ENCODE measurements around the gene NHSL1. TPM values are rescaled to one million over a fixed set of nuclear protein-coding genes. Genes with fewer than 3 reads are reported as not detected.

Gene NHSL1
- total and polyA plus RNA-seq, 2 donors (not counting 3 experiments of a cell fraction or from before 2014, with no cell fraction given), result 24.8 to 55.0 TPM

GRCh38 chr6:138439546-138439945 is 59.7 kb downstream of the NHSL1 start:
- CTCF ChIA-PET, result interaction anchor here (1.4 kb wide), 1 partner anchor 10 kb away, joined by 4 read pairs; no protein-coding TSS in a partner anchor
- DNase-seq (ENCODE audit: low read depth, low spot score) (no peak), FAIRE-seq (no peak)
- Histone ChIP-seq H3K4me3 (replicated peaks in 1 of 3; ENCODE audit: insufficient read depth in 1 of 3, low read depth in 1 of 3, low read length in 3 of 3) (no peak overlapping the region), H3K9me3 (replicated peaks; ENCODE audit: control insufficient read depth, insufficient read depth, low read length) (no peaks in the 10 kb centered on the region), H3K27me3 (ENCODE audit: control insufficient read depth in 2 of 2, insufficient read depth in 2 of 2, low read length in 2 of 2) (no peaks in the 10 kb centered on the region), H4K20me1 (replicated peaks; ENCODE audit: control insufficient read depth, extremely low read depth, insufficient read depth, low read length) (no peaks in the 10 kb centered on the region), H2AFZ (ENCODE audit: low read depth, low read length) (no peak overlapping the region), H3K4me1 (ENCODE audit: control insufficient read depth, extremely low read depth, insufficient read depth, low read length) (no peaks in the 10 kb centered on the region), H3K4me2 (ENCODE audit: insufficient read depth, low read length) (no peak overlapping the region), H3K27ac (ENCODE audit: insufficient read depth, low read depth, low read length) (no peak overlapping the region), H3K79me2 (ENCODE audit: control insufficient read depth, insufficient read depth, low read length) (peaks cover 4% of the 10 kb centered on the region), H3K9ac (replicated peaks; ENCODE audit: extremely low read depth, insufficient read depth, low read length) (no peak overlapping the region), H3K9me1 (replicated peaks; ENCODE audit: control insufficient read depth, extremely low read depth, insufficient read depth, low read length) (no peaks in the 10 kb centered on the region), H3K36me3 (ENCODE audit: control insufficient read depth in 2 of 2, extremely low read depth in 1 of 2, insufficient read depth in 2 of 2, low read length in 2 of 2) (peaks cover 2 to 16% of the 10 kb centered on the region in 2 experiments)
- intact Hi-C loops (cut with micrococcal nuclease), result no loop called here
- BruUV-seq (replicated peaks), result no TSS peak
- dilution Hi-C loops (cut with MboI; ENCODE audit: extremely low pct_ligation_motif_present, low sequenced_read_pairs), result no loop called here
- POLR2A ChIA-PET, result no interaction called here
- TF ChIP-seq MYC (IDR thresholded peaks at IDR 0.05; ENCODE audit: low read depth, low read length) (no peak), CTCF (IDR thresholded peaks at IDR 0.05; ENCODE audit: extremely low read depth in 1 of 2, insufficient read depth in 1 of 2, low read depth in 1 of 2, low read length in 2 of 2) (no peak), JUN (IDR thresholded peaks at IDR 0.05; ENCODE audit: borderline replicate concordance, insufficient read depth, insufficient read length, low read depth) (no peak), MAX (IDR thresholded peaks at IDR 0.05; ENCODE audit: insufficient read depth, insufficient read length) (no peak), POLR2A (IDR thresholded peaks at IDR 0.05; ENCODE audit: low read depth, low read length) (no peak), GATA2 (IDR thresholded peaks at IDR 0.05; ENCODE audit: insufficient read depth, insufficient read length, low read depth, low read length) (no peak), POLR2AphosphoS5 (IDR thresholded peaks at IDR 0.05; ENCODE audit: insufficient read depth, low read depth, low read length) (no peak), EZH2 (IDR thresholded peaks at IDR 0.05; ENCODE audit: borderline replicate concordance, low read depth, low read length, severe bottlenecking) (no peak), FOS (IDR thresholded peaks at IDR 0.05; ENCODE audit: borderline replicate concordance, insufficient read depth, low read length) (no peak)

All from endothelial cell of umbilical vein (primary cell).